Measurements from ENCODE around the gene RND1.
"Not testable (repeated sequence)": the region's sequence is repeated elsewhere in the genome, so short reads cannot be mapped to it uniquely, and the experiment has no call there.

RND1 gene

DNA sequence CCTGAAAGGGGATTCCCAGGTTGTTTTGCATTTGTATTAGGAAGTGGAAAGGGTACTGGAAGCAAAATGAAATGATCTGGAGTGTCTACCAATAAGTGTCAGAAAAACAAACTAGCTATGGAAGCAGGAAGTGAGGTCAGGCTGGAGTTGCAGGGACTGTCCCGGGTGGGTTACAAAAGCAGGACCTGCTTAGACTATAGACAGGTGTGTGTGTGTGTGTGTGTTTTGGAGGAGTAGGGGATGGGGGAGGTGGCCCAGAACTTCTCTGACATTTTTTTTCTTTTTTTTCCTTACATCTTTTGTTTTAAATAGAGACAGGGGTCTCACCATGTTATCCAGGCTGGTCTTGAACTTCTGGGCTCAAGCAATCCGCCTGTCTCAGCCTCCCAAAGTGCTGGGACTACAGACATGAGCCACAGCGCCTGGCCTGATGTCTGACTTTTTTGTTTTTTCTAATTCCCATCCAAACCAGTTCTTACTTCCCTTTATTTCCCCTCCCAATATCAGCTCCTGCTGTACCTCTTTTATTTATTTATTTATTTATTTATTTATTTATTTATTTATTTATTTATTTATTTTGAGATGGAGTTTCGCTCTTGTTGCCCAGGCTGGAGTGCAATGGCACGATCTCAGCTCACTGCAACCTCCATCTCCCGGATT, 512 bp upstream of the RND1 start:
- DNase-seq: no peak

DNA sequence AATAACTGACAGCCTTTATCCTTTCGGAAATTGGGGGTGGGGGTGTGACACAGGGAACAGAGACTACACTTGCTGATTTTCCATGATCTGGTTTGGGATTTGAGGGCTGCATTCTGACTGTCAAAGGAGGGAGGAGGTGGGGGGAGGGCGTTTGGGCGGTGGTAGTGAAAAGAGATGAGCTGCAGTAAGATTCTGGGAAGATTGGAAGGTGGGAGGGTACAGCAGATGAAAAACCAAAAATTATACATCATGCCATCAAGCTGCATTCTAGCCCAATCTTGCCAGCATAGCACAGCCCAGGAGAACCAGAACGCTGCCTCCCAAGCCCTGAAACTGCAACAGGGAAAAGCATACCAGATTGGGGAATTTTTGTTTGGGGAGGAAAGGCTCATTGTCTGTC, 2.4 kb downstream of the RND1 start:
- DNase-seq: no peak

DNA sequence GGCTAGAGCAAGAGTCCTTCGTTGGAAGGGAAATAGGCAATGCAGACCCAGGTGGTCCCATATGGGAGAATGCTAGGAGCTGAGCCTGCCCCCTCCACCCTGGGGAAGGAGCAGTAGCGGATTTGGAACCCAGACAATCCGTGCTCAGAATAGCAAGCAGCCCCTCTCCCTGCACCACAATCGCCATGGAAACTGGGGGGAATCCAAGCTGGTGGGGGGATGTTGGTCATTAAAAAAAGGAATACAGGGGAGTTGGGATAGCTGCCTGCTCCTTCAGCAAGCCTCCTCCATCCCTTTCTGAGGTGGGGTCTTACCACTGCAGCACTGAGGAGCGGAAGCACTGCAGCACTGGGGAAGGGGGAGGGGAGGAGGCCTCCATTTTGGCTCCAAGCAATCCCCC, 2.9 kb downstream of the RND1 start:
- no peak for DNase-seq

DNA sequence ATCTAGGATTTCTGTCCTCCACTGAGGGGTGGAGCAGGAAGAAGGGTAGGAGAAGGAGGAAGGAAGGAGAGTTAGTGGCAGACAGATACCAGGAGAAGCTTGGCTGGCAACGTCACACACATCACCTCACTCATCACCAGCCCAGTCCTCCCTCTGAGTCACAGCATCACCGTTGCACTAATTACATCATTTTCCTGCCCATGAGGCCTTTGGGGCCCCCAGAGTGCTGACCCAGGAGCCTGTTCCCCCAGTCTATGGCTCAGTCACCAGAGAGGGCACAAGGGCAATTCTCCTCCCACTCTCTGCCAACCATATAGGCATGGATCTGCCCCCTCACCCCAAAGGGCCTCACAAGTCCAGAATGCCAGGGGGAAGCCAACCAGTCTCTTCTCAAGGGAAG, 4.6 kb downstream of the RND1 start:
- DNase-seq: no peak

DNA sequence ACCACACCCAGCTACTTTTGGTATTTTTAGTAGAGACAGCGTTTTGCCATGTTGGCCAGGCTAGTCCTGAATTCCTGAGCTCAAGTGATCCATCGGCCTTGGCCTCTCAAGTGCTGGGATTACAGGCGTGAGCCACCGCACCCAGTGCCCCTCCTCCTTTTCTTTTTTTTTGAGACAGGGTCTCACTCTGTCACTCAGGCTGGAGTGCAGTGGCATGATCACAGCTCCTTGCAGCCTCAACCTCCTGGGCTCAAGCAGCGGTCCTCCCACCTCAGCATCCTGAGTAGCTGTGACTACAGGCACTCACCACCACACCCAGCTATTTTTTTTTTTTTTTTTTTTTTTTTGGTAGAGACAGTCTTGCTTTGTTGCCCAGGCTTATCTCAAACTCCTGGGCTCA, 5.4 kb downstream of the RND1 start:
- DNase-seq: not testable (repeated sequence)

DNA sequence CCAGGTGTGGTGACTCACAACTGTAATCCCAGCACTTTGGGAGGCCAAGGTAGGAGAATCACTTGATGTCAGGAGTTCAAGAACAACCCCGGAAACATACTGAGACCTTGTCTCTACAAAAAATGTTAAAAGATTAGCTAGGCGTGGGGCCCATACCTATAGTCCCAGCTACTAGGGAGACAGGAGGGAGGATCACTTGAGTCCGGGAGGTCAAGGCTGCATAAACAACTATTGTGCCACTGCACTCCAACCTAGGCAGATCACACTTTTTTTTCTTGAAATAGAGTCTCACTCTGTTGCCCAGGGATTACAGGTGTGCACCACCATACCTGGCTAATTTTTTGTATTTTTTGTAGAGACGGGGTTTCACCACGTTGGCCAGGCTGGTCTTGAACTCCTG, 6.1 kb downstream of the RND1 start:
- no peak for DNase-seq

DNA sequence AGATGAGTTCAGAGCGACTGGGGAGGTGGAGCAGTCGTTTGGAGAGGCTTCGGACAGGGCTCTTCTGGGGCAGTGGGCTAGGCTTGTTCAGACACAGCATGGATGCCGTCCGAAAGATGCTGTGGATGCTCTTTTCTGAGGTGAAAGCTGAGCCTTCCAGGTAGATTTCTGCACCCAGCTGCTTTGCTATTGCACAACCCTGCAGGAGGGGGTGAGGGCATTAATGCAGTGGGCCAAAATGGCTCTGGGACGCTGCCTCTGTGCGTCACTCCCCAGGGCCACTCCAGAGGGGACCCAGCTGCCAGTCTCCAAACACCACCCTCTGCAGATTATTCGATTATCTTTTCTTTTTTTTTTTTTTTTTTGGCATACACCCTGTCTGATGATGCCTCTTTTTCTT, 7.6 kb downstream of the RND1 start:
- no peak for DNase-seq

DNA sequence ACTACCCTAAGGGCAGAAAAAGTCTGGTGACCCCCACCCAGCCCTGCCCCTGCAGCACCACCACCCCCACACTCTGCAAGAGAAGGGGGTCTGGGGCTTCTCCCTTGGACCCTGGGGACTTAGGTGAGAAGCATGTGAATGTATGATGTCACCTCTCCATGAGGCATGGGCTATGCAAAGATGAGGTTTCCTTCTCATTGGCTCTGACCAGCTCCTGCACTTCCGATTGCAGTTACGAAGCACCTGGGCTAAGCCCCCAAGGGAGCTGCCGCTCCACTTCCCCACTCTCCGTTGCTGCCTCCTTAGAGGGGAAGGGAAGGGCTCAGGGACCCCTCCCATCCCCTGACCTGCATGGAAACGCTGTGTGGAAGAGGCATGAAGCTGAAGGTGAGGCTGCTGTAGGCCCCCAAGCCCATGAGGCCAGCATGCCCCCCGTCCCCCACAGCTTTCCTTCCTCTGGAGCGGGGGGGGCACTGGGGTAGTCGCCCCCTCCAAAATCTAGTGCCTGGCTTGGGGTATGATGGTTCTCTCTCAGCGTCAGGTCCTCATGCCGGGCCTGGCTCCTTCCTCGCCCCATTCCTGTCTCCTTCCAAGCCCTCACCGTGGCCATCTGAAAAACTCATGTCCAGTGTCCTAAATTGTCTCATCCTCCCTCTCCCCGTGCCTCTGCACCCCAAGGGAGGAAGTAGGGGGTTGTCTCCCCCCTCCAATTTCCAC, 8.2 kb downstream of the RND1 start:
- no peak for DNase-seq

DNA sequence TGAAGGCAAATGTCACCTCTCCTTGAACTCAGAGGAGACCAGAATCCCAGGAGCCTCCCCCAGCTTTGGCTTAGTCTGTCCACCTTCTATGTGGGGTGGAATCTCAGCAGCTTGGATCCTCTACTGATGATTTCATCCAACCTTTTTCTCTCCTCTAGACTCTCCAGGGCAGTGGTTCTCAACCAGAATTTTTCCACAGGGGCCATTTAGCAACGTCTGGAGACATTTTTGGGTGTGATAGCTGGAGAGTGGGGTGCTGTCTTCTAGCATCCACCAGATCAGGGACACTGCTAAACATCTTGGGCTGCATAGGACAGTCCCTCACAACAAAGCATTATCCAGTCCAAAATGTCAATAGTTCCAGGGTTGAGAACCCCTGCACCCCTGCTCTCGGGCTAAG, 9.3 kb downstream of the RND1 start:
- no peak for DNase-seq

DNA sequence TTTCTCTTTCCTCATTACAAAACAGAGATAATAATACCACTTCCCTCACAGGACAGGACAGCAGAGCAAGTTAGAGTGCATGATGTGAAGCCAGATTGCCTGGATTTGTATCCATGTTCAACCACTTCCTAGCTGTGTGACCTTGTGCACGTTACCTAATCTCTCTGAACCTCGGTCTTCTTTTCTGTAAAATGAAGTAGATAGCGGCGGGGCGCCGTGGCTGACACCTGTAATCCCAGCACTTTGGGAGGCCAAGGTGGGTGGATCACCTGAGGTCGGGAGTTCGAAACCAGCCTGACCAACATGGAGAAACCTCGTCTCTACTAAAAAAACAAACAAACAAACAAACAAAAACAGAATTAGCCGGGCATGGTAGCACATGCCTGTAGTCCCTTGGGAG, 10.7 kb downstream of the RND1 start:
- not testable (repeated sequence) for DNase-seq

DNA sequence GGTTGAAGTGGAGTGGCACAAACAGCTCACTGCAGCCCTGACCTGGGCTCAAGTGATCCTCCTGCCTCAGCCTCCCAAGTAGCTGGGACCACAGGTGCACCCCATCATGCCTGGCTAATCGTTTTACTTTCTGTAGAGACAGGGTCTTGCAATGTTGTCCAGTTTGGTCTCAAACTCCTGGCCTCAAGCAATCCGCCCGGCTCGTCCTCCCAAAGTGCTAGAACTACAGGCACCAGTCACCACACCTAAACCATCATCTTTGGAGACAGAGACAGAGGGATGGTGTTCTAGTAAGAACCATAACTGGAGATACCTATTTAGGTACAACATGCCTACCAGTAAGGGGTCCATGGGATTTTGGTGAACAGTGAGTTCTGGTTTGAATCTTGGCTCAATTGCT, 11.2 kb downstream of the RND1 start:
- DNase-seq: no peak

DNA sequence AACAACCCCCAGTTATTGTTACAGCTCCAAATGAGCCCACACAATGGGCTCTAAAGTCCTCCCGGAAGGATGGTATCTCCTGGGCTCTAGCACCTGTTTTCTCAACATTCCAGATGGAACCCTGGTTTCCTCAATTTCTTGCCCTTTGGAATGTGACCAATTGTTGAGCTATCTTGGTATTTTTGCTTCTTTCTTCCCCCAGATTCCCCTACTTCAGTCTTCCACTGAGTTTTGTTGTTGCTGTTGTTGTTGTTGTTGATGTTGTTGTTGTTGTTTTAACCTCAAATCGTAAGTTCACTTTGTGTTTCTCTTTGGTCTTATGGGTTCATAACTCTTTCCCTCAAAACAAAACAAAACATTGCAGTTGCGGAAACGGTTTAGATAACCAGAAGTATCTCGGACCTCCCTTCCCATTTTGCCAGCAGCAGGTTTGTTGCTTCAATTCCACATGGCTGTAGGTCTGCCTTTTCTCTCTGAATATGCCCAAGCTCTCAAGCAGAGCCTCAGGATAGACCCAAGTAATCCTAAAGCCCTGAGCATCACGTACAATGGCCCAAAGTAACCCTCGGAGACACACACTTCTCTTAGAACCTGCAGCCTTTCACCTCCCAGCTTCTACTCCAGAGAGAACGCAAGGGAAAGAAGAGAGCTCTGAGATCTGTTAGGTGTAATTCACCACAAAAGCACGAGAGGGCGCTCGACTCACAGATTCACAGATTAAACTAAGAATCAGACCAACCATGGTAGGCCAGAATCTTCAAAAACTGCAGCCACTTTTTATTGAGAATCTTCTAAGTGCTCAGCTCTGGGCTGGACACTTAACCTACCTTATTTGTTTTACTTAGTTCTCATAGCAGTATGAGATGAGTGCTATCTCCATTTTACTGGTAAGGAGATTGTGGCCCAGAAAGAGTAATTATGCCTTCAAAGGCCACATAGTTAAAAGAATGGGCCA, 12.7 kb downstream of the RND1 start:
- peak; percentile 79 for DNase-seq

DNA sequence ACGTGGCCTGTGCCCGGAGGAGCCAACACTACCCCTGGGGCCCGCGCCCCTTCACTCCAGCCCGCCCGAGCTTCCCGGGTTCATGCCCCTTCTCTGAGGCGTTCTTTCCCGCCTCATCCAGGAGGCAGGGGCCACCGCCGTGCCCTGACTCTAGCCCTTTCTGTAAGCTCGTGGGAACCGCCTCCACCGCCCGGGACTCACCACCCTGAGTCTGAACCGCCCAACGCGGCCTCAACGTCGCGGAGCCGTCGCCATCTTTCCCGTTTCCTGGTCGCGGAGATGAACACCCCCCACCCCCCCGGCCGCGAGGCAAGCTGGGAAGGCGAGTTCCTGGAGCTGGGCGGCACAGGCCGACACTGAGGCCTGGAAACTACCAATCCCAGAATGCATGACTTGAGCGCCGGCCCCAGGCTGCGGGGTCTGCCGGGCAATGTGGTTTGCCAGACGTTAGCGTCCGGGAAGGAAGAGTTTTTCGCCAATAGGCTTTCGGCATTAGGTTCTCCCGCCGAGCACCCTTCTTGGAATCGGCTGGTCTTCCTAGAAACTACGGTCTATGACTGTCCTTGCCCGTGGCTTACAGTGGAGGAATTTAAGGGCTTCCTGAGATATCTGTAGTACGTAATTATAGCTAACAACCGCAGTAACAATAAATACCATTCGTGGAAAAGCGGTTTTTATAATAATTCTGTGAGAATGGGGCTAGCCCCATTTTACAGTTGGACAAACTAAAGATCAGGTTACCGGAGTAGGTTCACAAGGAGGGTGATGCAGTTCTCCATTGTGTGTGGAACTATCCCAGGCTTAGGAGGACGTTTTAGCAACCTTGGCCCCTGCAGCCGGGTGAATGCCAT, 13.6 kb downstream of the RND1 start, which contains the start of gene DDX23:
Gene DDX23 (minus strand): TSS at position 281 of the 851 bp plus-strand sequence. CDS start 6,381 bp downstream, outside the sequence.
- DNase-seq: peak; percentile 86

DNA sequence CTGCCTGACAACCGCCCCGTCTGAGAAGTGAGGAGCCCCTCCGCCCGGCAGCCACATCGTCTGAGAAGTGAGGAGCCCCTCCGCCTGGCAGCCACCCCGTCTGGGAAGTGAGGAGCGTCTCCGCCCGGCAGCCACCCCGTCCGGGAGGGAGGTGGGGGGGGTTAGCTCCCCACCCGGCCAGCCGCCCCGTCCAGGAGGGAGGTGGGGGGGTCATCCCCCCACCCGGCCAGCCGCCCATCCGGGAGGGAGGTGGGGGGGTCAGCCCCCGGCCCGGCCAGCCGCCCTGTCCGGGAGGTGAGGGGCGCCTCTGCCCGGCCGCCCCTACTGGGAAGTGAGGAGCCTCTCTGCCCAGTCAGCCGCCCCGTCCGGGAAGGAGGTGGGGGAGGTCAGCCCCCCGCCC, 23.6 kb downstream of the RND1 start:
- not testable (repeated sequence) for DNase-seq

DNA sequence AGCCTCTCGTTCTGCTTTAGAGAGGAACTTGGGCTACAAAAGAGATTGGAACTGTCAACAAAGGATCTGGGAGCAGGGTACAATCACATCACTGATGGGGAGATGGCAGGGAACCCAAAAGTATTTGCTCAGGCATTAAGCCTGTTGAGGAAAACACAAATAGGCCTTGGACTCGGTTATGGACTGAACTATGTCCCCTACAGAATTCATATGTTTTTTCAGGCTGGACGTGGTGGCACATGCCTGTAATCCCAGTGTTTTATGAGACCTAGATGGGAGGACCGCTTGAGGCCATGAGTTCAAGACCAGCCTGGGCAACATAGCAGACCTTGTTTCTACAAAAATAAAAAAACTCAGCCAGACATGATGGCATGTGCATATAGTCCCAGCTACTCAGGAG, 27.6 kb downstream of the RND1 start:
- no peak for DNase-seq

DNA sequence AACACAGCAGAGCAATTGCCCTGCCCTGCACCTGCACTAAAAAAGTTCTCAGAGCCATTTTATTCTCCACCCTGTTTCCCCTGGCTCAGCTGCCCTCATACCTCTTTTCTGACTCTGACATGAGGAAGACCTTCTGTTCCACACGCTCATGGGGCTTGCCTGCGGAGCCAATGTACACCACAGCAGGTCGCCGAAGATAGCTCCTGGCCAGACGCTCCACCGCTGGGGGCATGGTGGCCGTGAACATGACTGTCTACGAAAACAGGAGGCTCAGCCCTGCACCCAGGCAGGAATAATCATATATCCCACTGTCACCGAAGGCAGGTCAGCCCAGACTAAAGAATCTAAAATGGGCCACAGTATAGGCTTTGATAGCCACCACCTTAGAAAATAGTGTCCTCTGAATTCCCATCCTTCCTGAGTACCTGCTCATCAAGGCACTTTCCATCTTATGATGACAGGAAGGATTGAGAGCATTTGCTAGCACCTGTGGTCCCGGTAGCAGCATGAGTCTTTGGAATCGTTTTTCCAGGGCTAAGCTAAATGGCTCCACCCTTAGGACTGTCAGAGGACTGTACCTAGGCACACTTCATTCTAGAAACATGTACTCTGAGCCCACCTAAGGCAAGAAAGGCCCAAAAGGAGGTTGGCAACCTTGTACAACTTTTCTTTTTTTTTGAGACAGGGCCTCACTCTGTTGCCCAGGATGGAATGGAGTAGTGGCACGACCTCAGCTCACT, 33.2 kb downstream of the RND1 start:
- DNase-seq: no peak

DNA sequence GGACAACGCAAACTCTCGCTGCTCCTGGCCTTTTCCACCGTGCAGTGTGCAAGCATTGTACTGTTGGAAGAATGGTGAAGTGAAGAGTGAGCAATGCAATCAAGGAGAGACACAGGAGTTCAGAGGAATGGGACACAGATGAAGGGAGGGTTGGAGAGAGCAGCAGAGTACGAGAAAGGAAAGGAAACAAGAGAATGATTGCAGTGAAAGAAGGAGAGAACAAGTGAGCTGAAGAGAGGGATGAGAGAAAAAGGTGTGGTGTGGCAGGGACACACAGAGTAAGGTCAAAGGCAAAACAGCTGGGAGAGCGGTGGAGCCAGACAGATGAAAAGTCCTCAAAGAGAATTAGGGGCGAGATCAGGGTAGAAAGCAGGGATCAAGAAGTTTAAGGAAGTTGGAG, 34.4 kb downstream of the RND1 start:
- DNase-seq: no peak

DNA sequence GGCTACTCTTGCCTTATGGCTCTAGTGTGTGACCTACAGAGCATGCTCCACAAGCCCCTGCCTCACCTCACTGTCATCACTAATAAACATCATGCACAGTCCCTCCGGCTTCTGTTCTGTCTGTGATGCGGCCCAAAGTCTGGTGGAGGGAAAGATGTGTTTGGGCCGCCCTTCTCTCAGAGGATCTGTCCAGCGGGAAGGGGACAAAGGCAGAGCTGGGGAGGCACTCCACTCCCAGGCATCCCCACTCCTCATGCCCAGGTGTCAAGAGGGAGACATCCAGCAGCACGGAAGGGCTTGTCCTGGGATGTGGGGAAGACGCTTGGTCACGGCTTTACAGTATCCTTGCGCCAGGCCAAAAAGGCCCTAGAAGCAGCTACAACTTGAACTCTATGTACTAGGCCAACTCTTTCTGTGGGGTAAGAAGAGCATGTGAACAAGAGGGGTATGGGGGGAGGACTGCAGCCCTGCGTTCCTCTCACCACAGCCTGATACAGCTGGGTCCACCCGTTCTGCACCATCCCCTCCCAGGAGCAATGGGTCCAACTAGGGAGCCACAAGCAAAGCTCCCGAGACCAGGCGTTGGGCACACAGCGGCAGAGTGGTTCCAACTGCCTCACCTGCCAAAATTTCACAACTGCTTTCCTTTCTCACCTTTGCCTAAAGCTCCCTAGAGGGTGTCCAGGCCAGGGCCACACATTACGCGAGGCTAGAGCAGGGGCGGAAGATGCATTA, 36.7 kb downstream of the RND1 start:
- no peak for DNase-seq

DNA sequence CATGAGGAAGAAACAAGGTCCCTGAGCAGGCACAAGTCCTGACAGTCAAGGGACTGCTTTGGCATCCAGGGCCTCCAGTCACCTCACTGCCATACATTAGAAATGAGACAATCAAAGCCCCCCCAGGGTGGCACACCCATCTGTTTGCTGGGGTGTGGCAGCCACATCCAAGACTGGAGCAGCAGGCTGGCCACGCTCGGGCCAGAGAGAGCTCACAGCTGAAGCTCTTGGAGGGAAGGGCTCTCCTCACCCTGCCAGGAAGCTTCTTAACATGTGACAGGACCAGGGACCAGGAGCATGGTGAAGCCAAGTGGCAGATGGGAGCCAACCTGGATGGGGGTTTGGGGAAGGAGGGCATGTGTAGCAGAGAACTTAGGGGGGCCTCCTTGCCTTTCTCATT, 37.4 kb downstream of the RND1 start:
- no peak for DNase-seq

DNA sequence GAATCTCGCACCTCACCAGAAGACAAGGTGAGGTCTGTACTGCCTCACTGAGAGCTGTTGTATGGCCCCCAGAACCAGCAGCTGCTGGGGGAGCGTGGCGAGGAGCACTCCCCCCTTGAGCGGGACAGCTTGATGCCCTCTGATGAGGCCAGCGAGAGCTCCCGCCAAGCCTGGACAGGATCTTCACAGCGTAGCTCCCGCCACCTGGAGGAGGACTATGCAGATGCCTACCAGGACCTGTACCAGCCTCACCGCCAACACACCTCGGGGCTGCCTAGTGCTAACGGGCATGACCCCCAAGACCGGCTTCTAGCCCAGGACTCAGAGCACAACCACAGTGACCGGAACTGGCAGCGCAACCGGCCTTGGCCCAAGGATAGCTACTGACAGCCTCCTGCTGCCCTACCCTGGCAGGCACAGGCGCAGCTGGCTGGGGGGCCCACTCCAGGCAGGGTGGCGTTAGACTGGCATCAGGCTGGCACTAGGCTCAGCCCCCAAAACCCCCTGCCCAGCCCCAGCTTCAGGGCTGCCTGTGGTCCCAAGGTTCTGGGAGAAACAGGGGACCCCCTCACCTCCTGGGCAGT, 38.1 kb downstream of the RND1 start:
- DNase-seq: no peak

DNA sequence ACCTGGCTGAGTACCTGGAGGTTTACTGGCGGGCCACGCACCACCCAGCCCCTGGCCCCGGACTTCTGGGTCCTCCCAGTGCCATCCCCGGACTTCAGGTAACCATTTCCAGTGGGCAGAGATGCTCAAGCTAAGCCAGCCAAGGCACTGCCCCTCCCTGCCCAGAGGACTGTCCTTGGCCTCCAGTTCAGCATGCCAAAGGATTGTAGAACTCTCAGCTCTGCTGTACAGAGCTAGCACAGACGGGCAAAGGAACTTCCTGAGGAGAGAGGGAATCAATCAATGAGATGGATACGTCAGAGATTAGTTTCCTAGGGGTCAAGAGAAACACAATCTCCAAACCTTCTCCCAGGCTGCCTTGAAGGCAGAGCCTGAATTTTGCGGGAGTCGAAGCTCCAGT, 38.6 kb downstream of the RND1 start:
- no peak for DNase-seq
